CD4-positive, alpha-beta T cell treated with Interleukin-17A for 4 hours (primary cell): ENCODE results near the gene PLP1.
"Not testable (repeated sequence)": the region's sequence is repeated elsewhere in the genome, so short reads cannot be mapped to it uniquely, and the experiment has no call there.

ENCODE experiments used
- DNase-seq: peaks from one replicate; pipeline ENCODE4 v3.0.0-alpha.2; 2020; ENCODE audit warnings: mixed read lengths

The PLP1 gene, protein sequence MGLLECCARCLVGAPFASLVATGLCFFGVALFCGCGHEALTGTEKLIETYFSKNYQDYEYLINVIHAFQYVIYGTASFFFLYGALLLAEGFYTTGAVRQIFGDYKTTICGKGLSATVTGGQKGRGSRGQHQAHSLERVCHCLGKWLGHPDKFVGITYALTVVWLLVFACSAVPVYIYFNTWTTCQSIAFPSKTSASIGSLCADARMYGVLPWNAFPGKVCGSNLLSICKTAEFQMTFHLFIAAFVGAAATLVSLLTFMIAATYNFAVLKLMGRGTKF

DNA sequence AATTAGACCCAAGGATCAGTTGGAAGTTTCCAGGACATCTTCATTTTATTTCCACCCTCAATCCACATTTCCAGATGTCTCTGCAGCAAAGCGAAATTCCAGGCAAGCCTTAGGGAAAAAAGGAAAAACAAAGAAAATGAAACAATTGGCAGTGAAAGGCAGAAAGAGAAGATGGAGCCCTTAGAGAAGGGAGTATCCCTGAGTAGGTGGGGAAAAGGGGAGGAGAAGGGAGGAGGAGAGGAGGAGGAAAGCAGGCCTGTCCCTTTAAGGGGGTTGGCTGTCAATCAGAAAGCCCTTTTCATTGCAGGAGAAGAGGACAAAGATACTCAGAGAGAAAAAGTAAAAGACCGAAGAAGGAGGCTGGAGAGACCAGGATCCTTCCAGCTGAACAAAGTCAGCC, at the start of gene PLP1:
Gene PLP1, plus strand, starts transcription at position 295 of the 400 bp plus-strand sequence. CDS start 156 bp downstream, outside the sequence.
- no peak for DNase-seq

DNA sequence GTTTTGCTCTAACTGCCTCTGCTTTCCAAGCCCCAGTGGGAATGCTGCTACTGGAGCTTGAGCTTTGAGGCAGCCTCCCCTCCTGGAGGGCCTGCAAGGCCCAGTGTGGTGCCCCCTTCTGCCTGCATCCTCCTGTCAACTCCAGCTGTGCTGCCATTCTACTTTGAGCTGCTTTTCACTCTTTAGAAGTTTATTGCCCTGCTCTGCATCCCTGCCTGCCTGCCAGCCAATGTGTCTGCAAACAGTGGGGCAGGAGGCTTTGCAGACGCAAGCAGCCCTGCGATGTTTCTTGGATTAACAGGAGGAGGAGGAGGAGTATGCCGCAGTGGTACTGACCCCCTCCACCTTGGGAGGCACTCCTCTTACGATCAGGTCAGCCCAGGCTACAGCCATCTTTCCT, 49.5 kb upstream of the PLP1 start:
- DNase-seq, result no peak

DNA sequence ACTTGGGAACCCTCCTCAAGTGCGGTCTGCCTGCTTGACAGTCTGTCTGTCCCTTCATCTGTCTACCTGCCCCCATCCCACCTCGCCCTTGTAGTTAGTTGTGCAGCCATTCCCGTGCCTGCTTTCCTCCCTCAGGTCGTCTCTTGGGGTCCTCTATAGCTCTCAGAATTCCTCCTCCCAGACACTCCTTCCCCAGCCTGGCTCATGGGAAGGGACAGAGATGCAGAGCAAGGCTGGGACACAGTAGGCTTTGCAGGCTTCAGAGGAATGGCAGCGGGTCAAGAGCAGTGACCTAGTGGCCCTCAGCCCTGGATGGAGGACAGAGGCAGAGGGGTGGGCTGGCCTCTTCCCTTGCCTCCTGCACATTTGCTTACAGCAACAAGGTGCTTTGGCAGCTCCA, 47.6 kb upstream of the PLP1 start:
- no peak for DNase-seq

DNA sequence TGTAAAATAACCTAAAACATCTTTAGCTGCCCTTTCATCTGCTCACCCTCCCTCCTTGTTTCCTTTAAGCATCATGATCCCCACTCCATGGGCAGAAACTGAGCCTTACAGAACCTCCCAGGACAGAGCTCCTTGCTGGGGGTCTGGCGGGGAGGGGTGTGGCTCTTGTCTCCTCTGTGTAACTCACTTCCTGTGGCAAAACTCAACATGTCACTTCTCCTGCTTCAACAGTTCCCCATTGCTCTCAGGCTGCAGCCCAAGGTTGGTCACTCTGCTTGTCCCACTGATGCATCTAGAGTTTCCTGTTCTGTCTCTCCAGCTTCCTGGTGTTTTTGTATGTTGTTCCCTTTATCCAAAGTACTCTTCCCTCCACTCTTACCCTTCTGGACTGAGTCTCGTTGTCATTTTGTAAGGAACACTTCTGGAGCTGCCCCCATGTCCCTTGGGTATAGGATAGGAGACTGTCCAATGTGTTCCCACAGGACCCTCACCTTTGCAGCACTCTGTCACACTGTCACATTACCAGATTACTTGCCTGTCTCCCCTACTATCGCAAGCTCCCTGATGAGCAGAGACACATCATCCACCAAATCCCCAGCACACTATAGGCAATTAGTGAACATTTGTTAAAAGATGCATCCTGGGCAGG, 46.4 kb upstream of the PLP1 start:
- no peak for DNase-seq

GRCh38 chrX:103730796-103731493, 45.7 kb upstream of the PLP1 start:
- no peak for DNase-seq

DNA sequence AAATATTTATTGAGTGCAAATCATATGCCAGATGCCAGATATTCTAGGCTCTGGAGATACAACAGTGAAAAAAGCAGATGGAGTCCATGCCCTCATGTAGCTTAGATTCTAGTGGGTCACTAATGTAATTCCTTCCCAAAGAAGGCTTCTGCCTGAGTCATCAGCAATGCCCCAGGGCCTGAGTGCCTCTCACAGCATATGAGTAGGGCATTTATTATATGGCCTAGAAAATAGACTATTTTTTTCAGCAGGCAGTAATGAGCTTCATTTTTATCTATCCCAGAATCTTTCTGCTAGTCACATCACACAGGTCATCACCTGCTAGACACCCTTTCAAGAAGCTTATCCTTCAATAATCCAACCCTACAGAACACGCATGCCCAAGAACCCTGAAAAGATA, 43.6 kb upstream of the PLP1 start:
- DNase-seq, result no peak

DNA sequence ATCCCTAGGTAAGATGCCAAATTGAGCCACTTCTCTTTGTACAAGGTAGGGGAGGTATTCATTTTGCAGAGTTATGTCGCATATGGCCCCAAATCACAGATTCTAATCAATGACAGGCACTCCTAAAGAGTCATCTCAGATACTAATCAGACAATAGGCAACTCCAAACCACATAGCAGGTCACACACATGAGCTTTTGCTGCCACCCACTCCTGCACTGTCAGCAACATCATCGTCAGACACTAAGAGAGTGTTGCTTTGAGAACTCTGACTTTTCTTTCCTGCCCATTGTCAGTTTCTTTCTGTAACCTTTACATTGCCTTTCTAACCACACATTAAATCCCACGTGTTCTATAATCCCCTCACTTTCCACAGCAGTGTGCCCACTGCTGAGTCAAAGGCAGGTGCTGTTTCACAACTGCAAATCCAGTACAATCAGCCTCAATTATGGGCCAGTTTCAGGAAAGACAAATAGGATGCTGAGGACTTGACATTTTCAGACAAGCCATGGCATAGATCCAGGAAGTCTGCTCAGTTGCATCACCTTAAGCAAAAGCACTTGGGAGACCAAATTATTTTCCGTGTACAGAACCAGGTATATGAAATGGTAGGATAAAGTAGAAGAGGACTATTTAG, 42.4 kb upstream of the PLP1 start:
- no peak for DNase-seq

GRCh38 chrX:103737696-103738095, 38.9 kb upstream of the PLP1 start:
- no peak for DNase-seq

DNA sequence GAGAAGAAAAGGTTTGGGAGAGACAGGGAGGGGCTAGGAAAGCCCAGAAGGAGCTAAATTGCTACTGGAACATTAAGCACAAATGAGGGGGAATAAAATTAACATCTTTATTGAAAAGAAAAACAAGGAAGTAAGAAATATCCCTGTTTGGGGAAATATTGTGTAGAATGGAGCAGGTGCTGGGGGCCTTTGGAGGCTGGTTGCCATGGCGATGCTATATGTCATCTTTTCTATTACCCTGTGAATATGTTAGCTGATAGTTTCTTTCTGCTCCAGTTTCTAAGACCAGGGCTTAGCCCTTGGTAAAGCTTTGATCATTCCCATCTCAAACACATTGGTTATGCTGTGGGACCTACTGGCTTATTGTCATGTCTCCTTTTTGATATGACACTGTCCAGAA, 37.2 kb upstream of the PLP1 start:
- no peak for DNase-seq

GRCh38 chrX:103741879-103742278, 34.8 kb upstream of the PLP1 start:
- DNase-seq, result no peak

GRCh38 chrX:103742339-103742738, 34.3 kb upstream of the PLP1 start:
- no peak for DNase-seq

GRCh38 chrX:103747163-103747562, 29.5 kb upstream of the PLP1 start:
- DNase-seq, result no peak

- no peak for DNase-seq
These were observed 22.2 kb upstream of the PLP1 start for GRCh38 chrX:103754401-103754800.

DNA sequence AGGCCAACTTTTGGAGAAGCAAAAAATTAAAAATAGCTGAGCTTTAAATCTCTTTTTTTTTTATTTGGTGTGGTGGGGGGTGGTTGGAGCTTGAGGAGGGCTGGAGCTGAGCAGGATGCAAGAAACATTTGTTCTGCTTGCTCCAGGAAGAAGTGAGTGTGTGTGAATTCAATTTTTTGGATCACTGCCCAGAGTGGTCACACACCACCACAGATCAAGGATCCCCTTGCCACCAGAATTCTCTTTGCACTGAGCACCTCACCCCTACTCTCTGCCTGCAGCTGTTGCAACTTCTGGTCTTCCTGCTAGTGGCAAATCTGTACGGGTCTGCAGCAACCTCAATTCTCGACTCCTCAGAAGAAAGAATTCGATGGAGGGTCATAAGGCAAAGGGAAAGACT, 19.9 kb upstream of the PLP1 start:
- DNase-seq, result no peak

GRCh38 chrX:103758555-103758954, 18.1 kb upstream of the PLP1 start:
- no peak for DNase-seq

- not testable (repeated sequence) for DNase-seq
These were observed 13.1 kb upstream of the PLP1 start for GRCh38 chrX:103763541-103763940.

- DNase-seq, result not testable (repeated sequence)
These were observed 9.7 kb upstream of the PLP1 start for GRCh38 chrX:103766813-103767555.

- no peak for DNase-seq
These were observed 3.2 kb upstream of the PLP1 start for GRCh38 chrX:103773445-103773844.

- no peak for DNase-seq
These were observed 2.5 kb upstream of the PLP1 start for GRCh38 chrX:103774070-103774642.

- no peak for DNase-seq
These were observed 2.6 kb downstream of the PLP1 start for GRCh38 chrX:103779141-103779789.

GRCh38 chrX:103780336-103781061, 3.9 kb downstream of the PLP1 start:
- no peak for DNase-seq
